ENCODE data around the gene TSHZ1.

The TSHZ1 gene

GRCh38 chr18:75210274-75211001, at the start of gene TSHZ1:
TSS of gene TSHZ1 (plus strand) at chr18:75210797. CDS start at chr18:75211877, 1,080 bp downstream.
- DNase-seq, result peak in 2 of 4 experiments; percentile 3 to 10

- DNase-seq, result peak in 2 of 4 experiments; percentile 6 to 9
Observed at GRCh38 chr18:75161256-75162028, 49.2 kb upstream of the TSHZ1 start.

- no peak for DNase-seq
Observed at GRCh38 chr18:75162467-75162866, 48.1 kb upstream of the TSHZ1 start.

GRCh38 chr18:75162978-75163377, 47.6 kb upstream of the TSHZ1 start:
- DNase-seq, result no peak

- DNase-seq, result no peak
Observed at GRCh38 chr18:75163736-75164135, 46.9 kb upstream of the TSHZ1 start.

GRCh38 chr18:75164479-75164878, 46.1 kb upstream of the TSHZ1 start:
- DNase-seq, result no peak

GRCh38 chr18:75165926-75166325, 44.7 kb upstream of the TSHZ1 start:
- DNase-seq, result no peak

GRCh38 chr18:75167137-75167536, 43.5 kb upstream of the TSHZ1 start:
- DNase-seq, result no peak

GRCh38 chr18:75167759-75168618, 42.6 kb upstream of the TSHZ1 start:
- DNase-seq, result no peak

GRCh38 chr18:75168619-75169018, 42.0 kb upstream of the TSHZ1 start:
- no peak for DNase-seq

GRCh38 chr18:75169411-75169810, 41.2 kb upstream of the TSHZ1 start:
- DNase-seq, result no peak

- DNase-seq, result no peak
Observed at GRCh38 chr18:75170022-75170789, 40.4 kb upstream of the TSHZ1 start.

GRCh38 chr18:75170916-75171315, 39.7 kb upstream of the TSHZ1 start:
- no peak for DNase-seq

- DNase-seq, result no peak
Observed at GRCh38 chr18:75172299-75173124, 38.1 kb upstream of the TSHZ1 start.

- no peak for DNase-seq
Observed at GRCh38 chr18:75173125-75173432, 37.5 kb upstream of the TSHZ1 start.

- no peak for DNase-seq
Observed at GRCh38 chr18:75173738-75174137, 36.9 kb upstream of the TSHZ1 start.

GRCh38 chr18:75176849-75177248, 33.7 kb upstream of the TSHZ1 start:
- DNase-seq, result no peak

- DNase-seq, result no peak
Observed at GRCh38 chr18:75178376-75178775, 32.2 kb upstream of the TSHZ1 start.

- no peak for DNase-seq
Observed at GRCh38 chr18:75179819-75180600, 30.6 kb upstream of the TSHZ1 start.

GRCh38 chr18:75183524-75183923, 27.1 kb upstream of the TSHZ1 start:
- DNase-seq, result no peak

GRCh38 chr18:75183973-75184493, 26.6 kb upstream of the TSHZ1 start:
- DNase-seq, result no peak

All from activated naive CD4-positive, alpha-beta T cell (primary cell).